C4-2B (cell line): Measurements from ENCODE around the gene CHRNA10.

ENCODE experiments used
- H3K27ac ChIP-seq: fragments of 450-650 bp; 2 replicates; pipeline ENCODE4 v1.5.1; 2017
- ZFX ChIP-seq: fragments of 450-650 bp; IDR thresholded peaks from 2 replicates; pipeline ENCODE4 v1.6.1; 2017
- TF ChIP-seq, protein P1 (sequence below): fragments of 450-650 bp; conservative IDR thresholded peaks from 2 replicates; pipeline ENCODE4 v1.5.1; 2017; ENCODE audit warnings: mild to moderate bottlenecking

The CHRNA10 gene

DNA sequence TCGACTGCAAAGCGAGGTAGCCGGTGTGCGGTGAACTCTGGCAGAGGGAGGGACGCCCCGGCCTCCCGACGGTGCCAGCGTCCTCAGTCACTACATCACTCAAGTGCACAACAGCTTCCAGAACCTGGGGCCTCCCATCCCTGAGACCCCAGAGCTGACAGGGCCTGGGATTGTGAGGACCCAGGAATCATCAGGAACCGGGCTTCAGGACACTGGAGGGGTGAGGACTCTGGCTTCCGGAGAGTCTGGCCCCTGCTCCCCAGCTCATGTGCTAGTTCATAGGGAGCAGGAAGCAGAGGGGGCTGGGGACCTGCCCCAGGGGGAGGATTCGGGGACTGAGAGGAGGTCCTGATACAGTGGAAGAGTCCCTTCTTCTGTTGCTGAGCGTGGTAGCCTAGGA lies 34.0 kb downstream of the CHRNA10 start:
- no peak for TF ChIP-seq ZFX
- no peak overlapping the region for H3K27ac ChIP-seq

DNA sequence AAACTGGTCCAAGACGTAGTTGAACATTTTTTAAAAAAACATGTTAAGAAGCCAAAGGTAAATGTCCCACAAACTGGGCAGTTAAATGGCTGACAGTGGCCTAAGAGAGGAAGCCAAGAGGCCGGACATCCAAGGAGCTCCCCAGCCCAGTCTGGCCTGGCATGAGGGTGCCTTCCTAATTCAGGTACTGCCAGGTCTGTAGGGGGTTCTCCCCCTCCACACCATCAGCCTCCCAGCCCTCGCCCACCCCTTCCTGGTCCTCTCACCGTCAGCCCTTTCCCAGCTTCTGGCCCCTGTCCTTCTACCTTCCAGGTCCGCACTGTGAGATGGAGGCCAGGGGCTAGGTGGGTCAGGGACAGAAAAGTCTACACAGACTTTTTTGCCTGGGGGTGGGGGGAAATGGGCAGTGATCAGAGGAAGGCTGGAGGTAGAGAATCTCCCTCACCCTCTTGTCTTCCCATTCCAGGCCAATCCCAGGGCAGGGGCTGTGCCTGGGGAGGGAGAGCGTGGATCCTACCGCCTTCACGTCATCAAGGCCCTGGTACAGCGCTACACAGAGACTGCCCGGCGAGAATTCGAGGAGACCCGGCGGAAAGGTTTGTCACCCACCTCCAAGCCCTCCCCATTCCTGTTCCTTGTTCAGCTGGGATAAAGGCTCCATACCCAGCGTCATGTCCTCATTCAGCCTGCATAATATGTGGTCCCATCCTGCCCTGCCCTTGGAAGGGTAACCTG lies 35.4 kb downstream of the CHRNA10 start:
- no peak overlapping the region for H3K27ac ChIP-seq
- no peak for TF ChIP-seq ZFX
- TF ChIP-seq, protein P1, sequence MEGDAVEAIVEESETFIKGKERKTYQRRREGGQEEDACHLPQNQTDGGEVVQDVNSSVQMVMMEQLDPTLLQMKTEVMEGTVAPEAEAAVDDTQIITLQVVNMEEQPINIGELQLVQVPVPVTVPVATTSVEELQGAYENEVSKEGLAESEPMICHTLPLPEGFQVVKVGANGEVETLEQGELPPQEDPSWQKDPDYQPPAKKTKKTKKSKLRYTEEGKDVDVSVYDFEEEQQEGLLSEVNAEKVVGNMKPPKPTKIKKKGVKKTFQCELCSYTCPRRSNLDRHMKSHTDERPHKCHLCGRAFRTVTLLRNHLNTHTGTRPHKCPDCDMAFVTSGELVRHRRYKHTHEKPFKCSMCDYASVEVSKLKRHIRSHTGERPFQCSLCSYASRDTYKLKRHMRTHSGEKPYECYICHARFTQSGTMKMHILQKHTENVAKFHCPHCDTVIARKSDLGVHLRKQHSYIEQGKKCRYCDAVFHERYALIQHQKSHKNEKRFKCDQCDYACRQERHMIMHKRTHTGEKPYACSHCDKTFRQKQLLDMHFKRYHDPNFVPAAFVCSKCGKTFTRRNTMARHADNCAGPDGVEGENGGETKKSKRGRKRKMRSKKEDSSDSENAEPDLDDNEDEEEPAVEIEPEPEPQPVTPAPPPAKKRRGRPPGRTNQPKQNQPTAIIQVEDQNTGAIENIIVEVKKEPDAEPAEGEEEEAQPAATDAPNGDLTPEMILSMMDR = no peak

DNA sequence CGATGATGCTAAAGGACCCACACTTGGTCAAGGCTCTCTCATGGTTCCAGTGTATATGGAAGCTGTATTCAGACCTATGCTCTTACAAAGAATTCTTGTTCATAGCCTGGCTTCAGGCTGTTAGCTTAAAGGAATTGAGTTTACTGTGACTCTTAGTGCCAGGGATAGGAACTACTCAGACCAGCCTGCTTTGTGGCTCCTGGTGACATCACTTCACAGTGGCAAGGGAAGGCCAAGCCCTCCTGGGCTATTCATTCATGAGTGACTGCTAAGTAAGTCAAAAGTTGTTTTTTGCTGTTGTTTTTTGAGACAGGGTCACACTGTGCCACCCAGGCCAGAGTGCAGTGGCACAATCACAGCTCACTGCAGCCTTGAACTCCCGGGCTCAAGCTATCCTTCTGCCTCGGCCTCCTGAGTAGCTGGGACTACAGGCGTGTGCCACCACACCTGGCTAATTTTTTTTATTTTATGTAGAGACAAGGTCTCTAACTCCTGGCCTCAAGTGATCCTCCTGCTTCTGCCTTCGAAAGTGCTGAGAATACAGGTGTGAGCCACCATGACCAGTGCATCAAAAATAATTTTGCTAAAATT lies 39.0 kb downstream of the CHRNA10 start:
- no peak overlapping the region for H3K27ac ChIP-seq
- TF ChIP-seq, protein P1 = no peak
- no peak for TF ChIP-seq ZFX

DNA sequence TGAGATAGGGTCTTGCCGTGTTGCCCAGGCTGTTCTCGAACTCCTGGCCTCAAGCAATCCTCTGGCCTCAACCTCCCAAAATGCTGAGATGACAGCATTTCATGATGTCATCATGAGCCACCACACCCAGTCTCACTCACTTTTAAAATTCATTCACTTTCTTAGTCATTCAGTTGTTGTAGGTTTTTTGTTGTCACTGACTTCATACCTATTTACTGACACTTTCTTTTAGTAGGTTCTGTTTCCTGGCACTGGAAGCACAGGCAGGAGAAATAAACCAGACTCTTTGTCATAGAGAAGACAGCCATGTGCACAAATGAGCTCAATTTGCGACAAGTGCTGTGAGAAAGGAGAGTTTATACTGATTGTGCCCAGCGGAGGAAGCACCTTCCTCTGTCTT lies 39.9 kb downstream of the CHRNA10 start:
- TF ChIP-seq, protein P1 = no peak
- no peak for TF ChIP-seq ZFX
- H3K27ac ChIP-seq = no peak overlapping the region

DNA sequence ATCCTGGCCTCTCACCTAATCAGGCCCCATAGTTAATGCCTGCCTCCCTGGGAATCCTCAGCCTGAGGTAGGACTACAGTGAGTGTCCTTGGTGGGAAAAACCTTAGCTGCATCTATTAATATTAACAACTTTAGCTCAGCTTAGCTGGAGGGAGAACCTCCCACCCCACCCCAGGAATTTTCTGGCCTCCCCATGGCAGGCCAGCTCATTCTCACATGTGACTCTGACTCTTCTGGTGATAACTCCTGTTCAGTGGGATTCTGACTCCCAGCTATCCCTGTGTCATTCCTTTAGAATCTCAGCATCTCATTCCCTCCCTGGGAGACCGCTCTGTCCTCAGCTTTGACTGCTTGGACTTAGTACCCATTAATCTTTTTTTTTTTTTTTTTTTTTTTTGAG lies 43.9 kb downstream of the CHRNA10 start:
- TF ChIP-seq, protein P1 = no peak
- no peak for TF ChIP-seq ZFX
- no peak overlapping the region for H3K27ac ChIP-seq

DNA sequence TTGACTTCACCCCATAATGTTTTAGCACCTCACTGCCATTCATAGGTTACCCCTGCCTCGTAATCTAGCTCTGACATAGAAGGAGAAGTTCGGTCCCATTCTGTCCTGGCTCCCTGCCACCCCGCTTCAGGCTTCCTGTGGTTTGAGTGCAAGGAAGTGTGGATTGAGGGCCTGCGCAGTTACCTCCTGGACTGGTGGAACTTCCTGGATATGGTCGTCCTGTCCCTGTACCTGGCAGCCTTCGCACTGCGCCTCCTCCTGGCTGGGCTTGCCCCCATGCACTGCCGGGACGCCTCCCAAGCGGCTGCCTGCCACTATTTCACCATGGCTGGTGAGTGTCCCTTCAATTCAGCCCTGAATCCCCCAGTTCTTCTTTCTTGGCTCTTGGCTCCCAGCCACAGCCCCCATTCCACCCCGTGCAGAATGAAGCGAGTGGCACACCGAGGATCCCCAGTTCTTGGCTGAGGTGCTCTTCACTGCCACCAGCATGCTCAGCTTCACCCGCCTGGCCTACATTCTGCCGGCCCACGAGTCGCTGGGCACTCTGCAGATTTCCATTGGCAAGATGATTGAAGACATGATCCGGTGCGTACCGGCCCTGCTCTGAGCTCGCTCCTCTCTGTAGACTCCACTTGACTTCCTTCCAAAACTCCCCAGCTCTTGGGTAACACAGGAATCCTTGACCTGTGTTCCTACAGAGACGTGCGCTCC lies 44.8 kb downstream of the CHRNA10 start:
- TF ChIP-seq, protein P1 = no peak
- no peak for TF ChIP-seq ZFX
- no peak overlapping the region for H3K27ac ChIP-seq

DNA sequence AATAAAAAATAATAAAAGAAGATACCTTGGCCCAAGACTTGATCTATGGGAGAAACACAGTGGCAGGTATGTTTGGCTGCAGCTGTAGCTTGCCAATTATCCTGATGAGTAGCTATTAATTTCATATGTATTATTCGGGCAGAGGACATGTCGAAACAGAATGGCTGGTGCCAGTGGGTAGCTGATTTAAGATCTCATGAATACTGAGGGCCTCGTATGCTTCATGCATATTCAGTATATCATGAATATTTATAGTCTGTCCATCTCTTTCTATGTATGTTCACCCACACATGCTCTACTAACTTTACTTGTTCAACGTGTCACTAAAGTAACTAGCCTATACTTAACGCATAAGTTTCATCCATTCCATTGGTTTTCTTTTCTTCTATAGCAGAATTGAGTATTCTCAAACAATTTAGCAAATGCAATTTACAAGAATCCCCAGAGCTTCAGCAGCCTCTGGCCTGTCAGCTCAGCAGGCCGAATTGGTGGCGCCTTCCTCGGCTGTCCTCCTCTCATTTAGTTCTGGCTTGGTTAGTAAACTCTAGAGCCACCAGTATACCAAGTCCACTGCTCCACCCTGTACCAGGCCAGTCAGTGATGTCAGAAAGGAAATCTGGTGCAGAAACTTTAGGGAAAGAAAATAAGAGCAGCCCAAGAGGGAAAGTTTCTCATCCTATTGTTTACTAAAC lies 47.3 kb downstream of the CHRNA10 start:
- TF ChIP-seq, protein P1 = no peak
- no peak for TF ChIP-seq ZFX
- H3K27ac ChIP-seq = no peak overlapping the region
